Measurements from ENCODE around the gene SLIT3. TPM values are rescaled to one million over a fixed set of nuclear protein-coding genes. Genes with fewer than 3 reads are reported as not detected.

The SLIT3 gene
- total and polyA plus RNA-seq, 2 donors (not counting 3 experiments of a cell fraction or from before 2014, with no cell fraction given): 0.90 to 1.0 TPM

DNA sequence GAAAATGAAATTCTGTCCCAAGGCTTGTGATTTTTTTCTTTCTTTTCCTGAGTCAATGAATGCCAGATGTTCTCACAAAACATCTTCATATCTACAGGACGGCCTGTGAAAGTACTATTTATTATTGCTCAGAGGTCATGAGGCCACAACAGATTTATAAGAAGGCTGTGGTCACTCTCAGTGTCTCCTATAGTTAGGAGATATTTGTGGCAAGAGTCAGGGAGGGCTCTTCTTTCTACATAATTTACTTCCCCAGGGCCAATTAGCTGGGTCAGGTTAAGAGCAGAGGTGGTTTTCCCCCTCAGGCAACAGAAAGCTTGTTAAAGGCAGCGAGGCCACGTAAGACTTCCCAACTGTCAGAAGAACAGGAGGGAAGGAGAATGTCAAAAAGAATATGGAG is 248.7 kb downstream of the SLIT3 start:
- no peak for TF ChIP-seq POLR2AphosphoS5 (IDR thresholded peaks at IDR 0.05; ENCODE audit: insufficient read depth, low read depth, low read length)
- BruUV-seq (replicated peaks): no TSS peak

DNA sequence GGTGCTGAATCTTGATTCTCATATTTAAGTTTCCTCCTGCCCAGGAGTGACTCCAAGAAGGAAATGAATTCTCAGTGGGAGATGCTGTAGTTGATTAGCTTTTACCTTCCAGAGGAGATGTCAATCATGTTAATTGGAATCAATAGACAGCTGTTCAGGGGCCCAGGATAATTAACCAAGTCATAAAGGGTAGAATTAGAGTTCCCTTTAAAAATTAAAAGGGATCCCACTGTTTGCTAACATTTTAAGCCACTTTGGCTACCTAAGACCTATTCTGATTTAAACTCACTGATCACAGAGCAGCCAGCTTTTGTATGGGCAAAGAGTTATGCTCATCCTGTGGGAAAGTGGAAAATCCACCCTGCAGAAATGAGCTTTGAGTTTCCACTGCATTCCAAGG is 249.6 kb downstream of the SLIT3 start:
- H3K9me3 ChIP-seq (replicated peaks; ENCODE audit: control insufficient read depth, insufficient read depth, low read length): no peaks in the 10 kb centered on the region
- FAIRE-seq: no peak
- H3K4me1 ChIP-seq (ENCODE audit: control insufficient read depth, extremely low read depth, insufficient read depth, low read length): no peaks in the 10 kb centered on the region
- ChIA-PET POLR2A (no interaction called here), CTCF (no interaction called here)
- no TSS peak for BruUV-seq (replicated peaks)
- DNase-seq (ENCODE audit: low read depth, low spot score): no peak
- no peak overlapping the region for H3K9ac ChIP-seq (replicated peaks; ENCODE audit: extremely low read depth, insufficient read depth, low read length)
- intact Hi-C loops (cut with micrococcal nuclease): no loop called here
- no peaks in the 10 kb centered on the region for H3K36me3 ChIP-seq (ENCODE audit: control insufficient read depth in 2 of 2, extremely low read depth in 1 of 2, insufficient read depth in 2 of 2, low read length in 2 of 2)
- dilution Hi-C loops (cut with MboI; ENCODE audit: extremely low pct_ligation_motif_present, low sequenced_read_pairs): no loop called here
- no peak overlapping the region for H3K27ac ChIP-seq (ENCODE audit: insufficient read depth, low read depth, low read length)
- H3K4me2 ChIP-seq (ENCODE audit: insufficient read depth, low read length): no peak overlapping the region
- no peaks in the 10 kb centered on the region for H4K20me1 ChIP-seq (replicated peaks; ENCODE audit: control insufficient read depth, extremely low read depth, insufficient read depth, low read length)
- no peak overlapping the region for H2AFZ ChIP-seq (ENCODE audit: low read depth, low read length)
- H3K4me3 ChIP-seq (replicated peaks in 1 of 3; ENCODE audit: insufficient read depth in 1 of 3, low read depth in 1 of 3, low read length in 3 of 3): no peak overlapping the region
- no peaks in the 10 kb centered on the region for H3K27me3 ChIP-seq (ENCODE audit: control insufficient read depth in 2 of 2, insufficient read depth in 2 of 2, low read length in 2 of 2)
- no peak for TF ChIP-seq POLR2A (IDR thresholded peaks at IDR 0.05; ENCODE audit: low read depth, low read length)
- TF ChIP-seq MYC (IDR thresholded peaks at IDR 0.05; ENCODE audit: low read depth, low read length): no peak
- no peak for TF ChIP-seq GATA2 (IDR thresholded peaks at IDR 0.05; ENCODE audit: insufficient read depth, insufficient read length, low read depth, low read length)
- TF ChIP-seq, protein P1, sequence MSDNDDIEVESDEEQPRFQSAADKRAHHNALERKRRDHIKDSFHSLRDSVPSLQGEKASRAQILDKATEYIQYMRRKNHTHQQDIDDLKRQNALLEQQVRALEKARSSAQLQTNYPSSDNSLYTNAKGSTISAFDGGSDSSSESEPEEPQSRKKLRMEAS (IDR thresholded peaks at IDR 0.05; ENCODE audit: insufficient read depth, insufficient read length): no peak
- TF ChIP-seq, protein P2, sequence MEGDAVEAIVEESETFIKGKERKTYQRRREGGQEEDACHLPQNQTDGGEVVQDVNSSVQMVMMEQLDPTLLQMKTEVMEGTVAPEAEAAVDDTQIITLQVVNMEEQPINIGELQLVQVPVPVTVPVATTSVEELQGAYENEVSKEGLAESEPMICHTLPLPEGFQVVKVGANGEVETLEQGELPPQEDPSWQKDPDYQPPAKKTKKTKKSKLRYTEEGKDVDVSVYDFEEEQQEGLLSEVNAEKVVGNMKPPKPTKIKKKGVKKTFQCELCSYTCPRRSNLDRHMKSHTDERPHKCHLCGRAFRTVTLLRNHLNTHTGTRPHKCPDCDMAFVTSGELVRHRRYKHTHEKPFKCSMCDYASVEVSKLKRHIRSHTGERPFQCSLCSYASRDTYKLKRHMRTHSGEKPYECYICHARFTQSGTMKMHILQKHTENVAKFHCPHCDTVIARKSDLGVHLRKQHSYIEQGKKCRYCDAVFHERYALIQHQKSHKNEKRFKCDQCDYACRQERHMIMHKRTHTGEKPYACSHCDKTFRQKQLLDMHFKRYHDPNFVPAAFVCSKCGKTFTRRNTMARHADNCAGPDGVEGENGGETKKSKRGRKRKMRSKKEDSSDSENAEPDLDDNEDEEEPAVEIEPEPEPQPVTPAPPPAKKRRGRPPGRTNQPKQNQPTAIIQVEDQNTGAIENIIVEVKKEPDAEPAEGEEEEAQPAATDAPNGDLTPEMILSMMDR (IDR thresholded peaks at IDR 0.05; ENCODE audit: extremely low read depth in 1 of 2, insufficient read depth in 1 of 2, low read depth in 1 of 2, low read length in 2 of 2): no peak
- TF ChIP-seq FOS (IDR thresholded peaks at IDR 0.05; ENCODE audit: borderline replicate concordance, insufficient read depth, low read length): no peak
- no peak for TF ChIP-seq JUN (IDR thresholded peaks at IDR 0.05; ENCODE audit: borderline replicate concordance, insufficient read depth, insufficient read length, low read depth)
- TF ChIP-seq POLR2AphosphoS5 (IDR thresholded peaks at IDR 0.05; ENCODE audit: insufficient read depth, low read depth, low read length): no peak
- no peak for TF ChIP-seq EZH2 (IDR thresholded peaks at IDR 0.05; ENCODE audit: borderline replicate concordance, low read depth, low read length, severe bottlenecking)
- no peaks in the 10 kb centered on the region for H3K9me1 ChIP-seq (replicated peaks; ENCODE audit: control insufficient read depth, extremely low read depth, insufficient read depth, low read length)
- no peaks in the 10 kb centered on the region for H3K79me2 ChIP-seq (ENCODE audit: control insufficient read depth, insufficient read depth, low read length)

More for the DNA sequence above, 248.7 kb downstream of the SLIT3 start:
- intact Hi-C loops (cut with micrococcal nuclease): no loop called here
- FAIRE-seq: no peak
- Histone ChIP-seq H3K9me1 (replicated peaks; ENCODE audit: control insufficient read depth, extremely low read depth, insufficient read depth, low read length) (no peaks in the 10 kb centered on the region), H3K9ac (replicated peaks; ENCODE audit: extremely low read depth, insufficient read depth, low read length) (no peak overlapping the region), H3K4me3 (replicated peaks in 1 of 3; ENCODE audit: insufficient read depth in 1 of 3, low read depth in 1 of 3, low read length in 3 of 3) (no peak overlapping the region), H2AFZ (ENCODE audit: low read depth, low read length) (no peak overlapping the region), H3K4me2 (ENCODE audit: insufficient read depth, low read length) (no peak overlapping the region), H3K79me2 (ENCODE audit: control insufficient read depth, insufficient read depth, low read length) (no peaks in the 10 kb centered on the region), H3K27ac (ENCODE audit: insufficient read depth, low read depth, low read length) (no peak overlapping the region), H3K36me3 (ENCODE audit: control insufficient read depth in 2 of 2, extremely low read depth in 1 of 2, insufficient read depth in 2 of 2, low read length in 2 of 2) (no peaks in the 10 kb centered on the region), H3K9me3 (replicated peaks; ENCODE audit: control insufficient read depth, insufficient read depth, low read length) (no peaks in the 10 kb centered on the region), H3K27me3 (ENCODE audit: control insufficient read depth in 2 of 2, insufficient read depth in 2 of 2, low read length in 2 of 2) (no peaks in the 10 kb centered on the region), H4K20me1 (replicated peaks; ENCODE audit: control insufficient read depth, extremely low read depth, insufficient read depth, low read length) (no peaks in the 10 kb centered on the region), H3K4me1 (ENCODE audit: control insufficient read depth, extremely low read depth, insufficient read depth, low read length) (no peaks in the 10 kb centered on the region)
- dilution Hi-C loops (cut with MboI; ENCODE audit: extremely low pct_ligation_motif_present, low sequenced_read_pairs): no loop called here
- ChIA-PET CTCF (no interaction called here), POLR2A (no interaction called here)
- DNase-seq (ENCODE audit: low read depth, low spot score): no peak
